ENCODE data around the gene AATK. TPM values are rescaled to one million over a fixed set of nuclear protein-coding genes. Genes with fewer than 3 reads are reported as not detected.

Gene AATK
- total RNA-seq, 2 experiments from 2014 or later = 0.25 to 0.82 TPM

DNA sequence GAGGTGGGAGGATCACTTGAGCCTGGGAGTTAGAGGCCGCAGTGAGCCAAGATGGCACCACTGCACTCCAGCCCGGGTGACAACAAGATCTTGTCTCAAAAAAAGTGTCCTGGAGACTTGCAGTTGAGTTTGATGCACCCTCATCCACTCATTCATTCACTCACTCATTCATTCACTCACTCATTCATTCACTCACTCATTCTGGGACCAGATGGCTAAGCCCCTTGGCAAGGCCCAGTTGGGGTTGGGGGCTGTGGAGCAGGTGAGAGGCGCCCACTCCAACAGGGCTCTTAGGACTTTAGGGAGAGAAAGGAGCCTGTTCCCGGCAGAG lies 1.1 kb upstream of the AATK start:
- no peaks in the 10 kb centered on the region for H3K36me3 ChIP-seq (ENCODE audit: insufficient read depth, low read length)
- H3K27ac ChIP-seq (ENCODE audit: low read depth in 1 of 2, low read length in 2 of 2) = no peak overlapping the region
- DNase-seq (no peak), ATAC-seq (ENCODE audit: poor library complexity) (no peak)
- peaks cover 22 to 28% of the 10 kb centered on the region in 2 experiments for H3K27me3 ChIP-seq (ENCODE audit: control insufficient read depth in 1 of 2, insufficient read depth in 2 of 2, low read length in 2 of 2)
- ChIA-PET CTCF (no interaction called here), POLR2A (no interaction called here)
- intact Hi-C loops (cut with DNase I, micrococcal nuclease) = no loop called here
- H3K27me3 Mint-ChIP-seq = peaks cover 17% of the 10 kb centered on the region
- TF ChIP-seq, protein P1, sequence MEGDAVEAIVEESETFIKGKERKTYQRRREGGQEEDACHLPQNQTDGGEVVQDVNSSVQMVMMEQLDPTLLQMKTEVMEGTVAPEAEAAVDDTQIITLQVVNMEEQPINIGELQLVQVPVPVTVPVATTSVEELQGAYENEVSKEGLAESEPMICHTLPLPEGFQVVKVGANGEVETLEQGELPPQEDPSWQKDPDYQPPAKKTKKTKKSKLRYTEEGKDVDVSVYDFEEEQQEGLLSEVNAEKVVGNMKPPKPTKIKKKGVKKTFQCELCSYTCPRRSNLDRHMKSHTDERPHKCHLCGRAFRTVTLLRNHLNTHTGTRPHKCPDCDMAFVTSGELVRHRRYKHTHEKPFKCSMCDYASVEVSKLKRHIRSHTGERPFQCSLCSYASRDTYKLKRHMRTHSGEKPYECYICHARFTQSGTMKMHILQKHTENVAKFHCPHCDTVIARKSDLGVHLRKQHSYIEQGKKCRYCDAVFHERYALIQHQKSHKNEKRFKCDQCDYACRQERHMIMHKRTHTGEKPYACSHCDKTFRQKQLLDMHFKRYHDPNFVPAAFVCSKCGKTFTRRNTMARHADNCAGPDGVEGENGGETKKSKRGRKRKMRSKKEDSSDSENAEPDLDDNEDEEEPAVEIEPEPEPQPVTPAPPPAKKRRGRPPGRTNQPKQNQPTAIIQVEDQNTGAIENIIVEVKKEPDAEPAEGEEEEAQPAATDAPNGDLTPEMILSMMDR (IDR thresholded peaks at IDR 0.05) = no peak
- peak overlapping the region; percentile 25 for H3K4me3 Mint-ChIP-seq
- H3K27ac Mint-ChIP-seq = no peak overlapping the region
- H3K4me1 Mint-ChIP-seq (ENCODE audit: low read depth) = peaks cover 4% of the 10 kb centered on the region
- peaks cover 0 to 35% of the 10 kb centered on the region in 2 experiments for H3K9me3 ChIP-seq (ENCODE audit: control insufficient read depth in 1 of 2, insufficient read depth in 1 of 2, low read length in 2 of 2)
- no peak overlapping the region for H3K4me3 ChIP-seq (ENCODE audit: low read length)
- H3K4me1 ChIP-seq (ENCODE audit: insufficient read depth, low read length) = peaks cover 11% of the 10 kb centered on the region
- H3K36me3 Mint-ChIP-seq (ENCODE audit: low read depth) = no peaks in the 10 kb centered on the region
- H3K9me3 Mint-ChIP-seq = no peaks in the 10 kb centered on the region

DNA sequence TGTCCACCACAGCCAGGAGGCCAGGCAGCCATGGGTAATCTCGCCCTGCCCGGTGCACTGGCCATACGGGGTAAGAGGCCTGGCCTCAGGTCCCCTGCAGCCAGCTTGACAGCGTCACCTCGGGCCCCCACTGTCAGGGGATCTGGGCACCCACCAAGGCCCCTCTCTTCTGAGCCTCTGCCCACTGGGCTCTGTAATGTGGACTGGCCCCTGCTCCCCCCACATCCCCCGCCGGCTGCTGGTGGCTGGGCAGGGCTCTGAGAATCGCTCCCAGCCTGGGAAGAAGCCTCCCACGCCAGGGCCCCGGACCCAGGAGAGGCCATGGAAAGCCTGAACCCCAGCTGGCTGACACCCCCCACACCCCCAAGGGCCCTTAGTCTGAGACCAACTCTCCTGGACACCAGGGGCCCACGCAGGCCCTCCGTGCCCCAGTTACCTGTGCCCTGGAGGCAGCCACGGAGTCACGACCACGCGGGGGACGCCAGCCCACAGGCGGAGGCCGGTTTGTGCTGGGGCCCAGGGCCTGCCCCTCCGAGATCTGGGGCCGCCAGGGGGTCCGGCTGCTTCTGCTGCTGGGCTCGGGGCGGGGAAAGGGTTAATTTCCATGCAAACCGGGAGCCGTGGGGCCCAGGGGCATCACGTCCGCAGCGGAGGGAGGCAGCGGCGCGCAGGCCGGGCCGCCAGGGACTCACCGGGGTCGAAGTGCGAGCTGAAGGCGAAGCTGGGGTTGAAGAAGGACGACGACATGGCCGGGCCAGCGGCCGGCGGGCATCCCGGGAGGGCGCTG lies 582 bp downstream of the AATK start, which contains the start of gene PVALEF:
Gene PVALEF, plus strand, starts transcription at position 262 of the 787 bp plus-strand sequence. CDS start 15,720 bp downstream, outside the sequence.
- H3K27ac ChIP-seq (ENCODE audit: low read depth in 1 of 2, low read length in 2 of 2) = no peak within 1 kb of the TSS
- peaks cover 15% of the 10 kb centered on the region for H3K4me1 ChIP-seq (ENCODE audit: insufficient read depth, low read length)
- no peaks in the 10 kb centered on the region for H3K36me3 Mint-ChIP-seq (ENCODE audit: low read depth)
- H3K27me3 ChIP-seq (ENCODE audit: control insufficient read depth in 1 of 2, insufficient read depth in 2 of 2, low read length in 2 of 2) = peaks cover 30% of the 10 kb centered on the region in 2 experiments
- no peak for ATAC-seq (ENCODE audit: poor library complexity)
- H3K4me1 Mint-ChIP-seq (ENCODE audit: low read depth) = peaks cover 4% of the 10 kb centered on the region
- intact Hi-C loops (cut with DNase I, micrococcal nuclease) = no loop called here
- no peak within 1 kb of the TSS for H3K4me3 ChIP-seq (ENCODE audit: low read length)
- no peak for DNase-seq
- H3K9me3 ChIP-seq (ENCODE audit: control insufficient read depth in 1 of 2, insufficient read depth in 1 of 2, low read length in 2 of 2) = peaks cover 0 to 42% of the 10 kb centered on the region in 2 experiments
- peak within 1 kb of the TSS; percentile 20 for H3K4me3 Mint-ChIP-seq
- H3K27me3 Mint-ChIP-seq = peaks cover 24% of the 10 kb centered on the region
- POLR2A ChIA-PET = no interaction called here
- H3K9me3 Mint-ChIP-seq = no peaks in the 10 kb centered on the region
- CTCF ChIA-PET = interaction anchor here (0.5 kb wide), 1 partner anchor 11 kb away, joined by 3 read pairs; no protein-coding TSS in a partner anchor
- TF ChIP-seq, protein P1 (IDR thresholded peaks at IDR 0.05) = no peak
- no peak within 1 kb of the TSS for H3K27ac Mint-ChIP-seq
- no peaks in the 10 kb centered on the region for H3K36me3 ChIP-seq (ENCODE audit: insufficient read depth, low read length)

DNA sequence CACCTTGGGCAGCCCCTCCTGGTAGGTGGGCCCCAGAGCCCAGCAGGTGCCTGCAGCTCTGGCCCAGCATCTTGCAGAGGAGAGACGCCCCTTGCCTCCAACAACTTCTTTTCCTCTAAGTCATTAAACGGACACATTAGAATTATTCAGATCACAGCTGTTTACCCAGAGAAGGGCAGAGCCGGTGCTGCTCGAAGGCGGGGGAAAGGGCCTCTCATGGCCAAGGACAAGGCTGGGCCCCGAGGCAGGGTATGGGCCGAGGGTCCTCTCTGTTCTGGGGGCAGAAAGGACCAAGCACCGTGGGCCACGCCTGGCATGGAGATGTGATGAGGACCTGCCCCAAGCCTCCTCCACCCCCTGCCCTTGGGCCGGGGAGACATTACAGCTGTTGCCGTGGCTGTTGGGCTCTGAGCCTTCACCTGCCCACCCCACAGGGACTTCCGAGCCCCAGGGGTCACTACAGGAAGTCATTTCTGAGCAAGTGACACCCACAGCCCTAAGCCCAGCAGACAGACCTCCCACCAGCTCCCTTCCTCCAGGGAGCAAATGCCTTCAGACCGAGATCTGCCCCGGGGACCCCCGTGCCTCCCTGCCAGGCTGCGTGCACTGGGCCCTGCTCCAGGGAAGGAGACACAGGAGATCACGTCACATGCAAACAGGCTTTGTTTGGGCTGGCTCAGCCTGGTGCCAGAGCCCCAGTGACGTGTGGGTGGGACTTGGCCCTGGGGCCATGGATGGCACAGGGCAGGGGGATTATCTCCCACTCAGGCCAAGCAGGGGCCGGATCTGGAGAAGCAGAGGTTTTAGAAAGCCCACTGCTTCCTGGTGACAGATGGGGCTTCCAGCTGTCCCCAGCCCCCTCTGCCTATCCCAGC lies 1.4 kb downstream of the AATK start:
- Mint-ChIP-seq H3K27me3 (peaks cover 24% of the 10 kb centered on the region), H3K36me3 (ENCODE audit: low read depth) (no peaks in the 10 kb centered on the region), H3K9me3 (no peaks in the 10 kb centered on the region), H3K4me3 (peak overlapping the region; percentile 20), H3K27ac (no peak overlapping the region), H3K4me1 (ENCODE audit: low read depth) (peaks cover 4% of the 10 kb centered on the region)
- ChIA-PET POLR2A (no interaction called here), CTCF (interaction anchor here (0.5 kb wide), 1 partner anchor 12 kb away, joined by 3 read pairs; no protein-coding TSS in a partner anchor)
- TF ChIP-seq, protein P1 (IDR thresholded peaks at IDR 0.05) = no peak
- Histone ChIP-seq H3K9me3 (ENCODE audit: control insufficient read depth in 1 of 2, insufficient read depth in 1 of 2, low read length in 2 of 2) (peaks cover 0 to 42% of the 10 kb centered on the region in 2 experiments), H3K27ac (ENCODE audit: low read depth in 1 of 2, low read length in 2 of 2) (no peak overlapping the region), H3K4me1 (ENCODE audit: insufficient read depth, low read length) (peaks cover 22% of the 10 kb centered on the region), H3K27me3 (ENCODE audit: control insufficient read depth in 1 of 2, insufficient read depth in 2 of 2, low read length in 2 of 2) (peaks cover 31 to 32% of the 10 kb centered on the region in 2 experiments), H3K36me3 (ENCODE audit: insufficient read depth, low read length) (no peaks in the 10 kb centered on the region), H3K4me3 (ENCODE audit: low read length) (no peak overlapping the region)
- no peak for ATAC-seq (ENCODE audit: poor library complexity)
- DNase-seq = no peak
- intact Hi-C loops (cut with DNase I, micrococcal nuclease) = no loop called here
